Stimulated activated CD8-positive, alpha-beta memory T cell treated with anti-CD3 and anti-CD28 coated beads, Interleukin-4, amount 100 ng/mL, for 24 hours (primary cell): Measurements from ENCODE around the gene CCDC85B.
A peak's percentile ranks its signal among the peaks of the same experiment; 100 is the strongest.

Experiments used
- DNase-seq: peaks from one replicate; pipeline ENCODE4 v3.0.0-alpha.2; 2020; ENCODE audit warnings: low read depth

CCDC85B gene

GRCh38 chr11:65911682-65912568 is 21.5 kb downstream of the CCDC85B start:
- DNase-seq, result no peak

- DNase-seq, result no peak
Observed at GRCh38 chr11:65912845-65913244, 22.4 kb downstream of the CCDC85B start.

- no peak for DNase-seq
Observed at GRCh38 chr11:65915101-65915820, 24.8 kb downstream of the CCDC85B start.

GRCh38 chr11:65915821-65916251 is 25.4 kb downstream of the CCDC85B start:
- DNase-seq, result no peak

GRCh38 chr11:65916391-65916790 is 25.9 kb downstream of the CCDC85B start:
- DNase-seq, result no peak

- DNase-seq, result no peak
Observed at GRCh38 chr11:65917077-65917433, 26.6 kb downstream of the CCDC85B start.

GRCh38 chr11:65917434-65918210 is 27.1 kb downstream of the CCDC85B start:
- DNase-seq, result no peak

GRCh38 chr11:65918211-65919140 is 28.0 kb downstream of the CCDC85B start, which contains the start of gene C11orf68:
Gene C11orf68, minus strand, starts transcription at chr11:65919062. Its CDS starts 31 bp downstream, at chr11:65919031.
- DNase-seq, result no peak

- DNase-seq, result peak; percentile 98
Observed at GRCh38 chr11:65919141-65919572, 28.7 kb downstream of the CCDC85B start, which contains the start of gene DRAP1. Gene DRAP1, plus strand, starts transcription at chr11:65919426. Its CDS starts 76 bp downstream, at chr11:65919502.

- DNase-seq, result peak; percentile 54
Observed at GRCh38 chr11:65919573-65920371, 29.3 kb downstream of the CCDC85B start.

- DNase-seq, result no peak
Observed at GRCh38 chr11:65920372-65920802, 29.9 kb downstream of the CCDC85B start.

- no peak for DNase-seq
Observed at GRCh38 chr11:65921033-65921555, 30.6 kb downstream of the CCDC85B start.

- no peak for DNase-seq
Observed at GRCh38 chr11:65921876-65922275, 31.4 kb downstream of the CCDC85B start.

GRCh38 chr11:65922565-65922964 is 32.1 kb downstream of the CCDC85B start:
- DNase-seq, result no peak

- no peak for DNase-seq
Observed at GRCh38 chr11:65925397-65925796, 34.9 kb downstream of the CCDC85B start.

GRCh38 chr11:65927904-65928397 is 37.5 kb downstream of the CCDC85B start:
- peak; percentile 59 for DNase-seq

GRCh38 chr11:65928667-65929066 is 38.2 kb downstream of the CCDC85B start:
- DNase-seq, result no peak

- DNase-seq, result no peak
Observed at GRCh38 chr11:65931773-65932557, 41.5 kb downstream of the CCDC85B start.

GRCh38 chr11:65932558-65932919 is 42.1 kb downstream of the CCDC85B start:
- DNase-seq, result no peak
